Measurements from ENCODE around the gene ROBO2. TPM values are rescaled to one million over a fixed set of nuclear protein-coding genes. Genes with fewer than 3 reads are reported as not detected.

ROBO2 gene
- polyA plus RNA-seq, 1 of the 3 experiments (the other 2 are of a cell fraction): not detected

DNA sequence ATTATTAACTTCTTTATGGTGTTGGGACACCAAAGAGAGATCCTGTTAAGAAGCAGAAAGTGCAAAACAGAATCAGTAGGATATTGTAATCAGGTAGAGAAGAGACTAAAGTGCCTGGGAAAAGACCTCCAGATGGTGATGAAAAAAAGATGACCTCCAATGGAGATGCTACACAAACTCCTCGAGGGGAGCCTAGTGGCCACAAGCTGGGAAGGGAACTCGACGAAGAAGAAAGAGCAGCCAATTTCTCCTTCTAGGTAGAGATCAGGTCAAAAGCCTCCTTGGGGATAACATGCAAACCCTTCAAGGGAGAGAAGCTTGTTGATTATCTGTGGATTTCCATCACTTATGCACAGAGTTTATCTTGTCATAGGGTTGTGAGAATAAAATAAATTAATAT, 647.6 kb downstream of the ROBO2 start:
- Histone ChIP-seq H2AFZ (ENCODE audit: low read depth) (no peak overlapping the region), H3K36me3 (replicated peaks in 1 of 2; ENCODE audit: control insufficient read depth in 1 of 2, insufficient read depth in 2 of 2, low read length in 1 of 2) (no peaks in the 10 kb centered on the region), H3K4me3 (ENCODE audit: low read depth in 2 of 2, low read length in 1 of 2) (no peak overlapping the region), H3K9ac (no peak overlapping the region), H4K20me1 (ENCODE audit: insufficient read depth) (no peaks in the 10 kb centered on the region), H3F3A (replicated peaks; ENCODE audit: insufficient read depth) (no peaks in the 10 kb centered on the region), H3K9me2 (no peaks in the 10 kb centered on the region), H3K9me3 (no peaks in the 10 kb centered on the region), H3K27ac (ENCODE audit: low read depth in 2 of 2, low read length in 1 of 2) (no peak overlapping the region), H3K79me2 (ENCODE audit: insufficient read depth) (no peaks in the 10 kb centered on the region; the same call in 1 of the 2 replicates), H3K27me3 (ENCODE audit: insufficient read depth) (no peaks in the 10 kb centered on the region), H3K4me2 (no peak overlapping the region), H3K4me1 (ENCODE audit: control insufficient read depth in 1 of 2, insufficient read depth in 2 of 2, low read depth in 1 of 2, low read length in 1 of 2) (no peaks in the 10 kb centered on the region)
- ChIA-PET POLR2A (no interaction called here), CTCF (no interaction called here)
- no peak for DNase-seq
- TF ChIP-seq NRF1 (IDR thresholded peaks at IDR 0.05; ENCODE audit: low read depth, low read length): no peak
- TF ChIP-seq, protein P1, sequence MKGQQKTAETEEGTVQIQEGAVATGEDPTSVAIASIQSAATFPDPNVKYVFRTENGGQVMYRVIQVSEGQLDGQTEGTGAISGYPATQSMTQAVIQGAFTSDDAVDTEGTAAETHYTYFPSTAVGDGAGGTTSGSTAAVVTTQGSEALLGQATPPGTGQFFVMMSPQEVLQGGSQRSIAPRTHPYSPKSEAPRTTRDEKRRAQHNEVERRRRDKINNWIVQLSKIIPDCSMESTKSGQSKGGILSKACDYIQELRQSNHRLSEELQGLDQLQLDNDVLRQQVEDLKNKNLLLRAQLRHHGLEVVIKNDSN (IDR thresholded peaks at IDR 0.05; ENCODE audit: borderline replicate concordance, low read depth): no peak
- TF ChIP-seq, protein P2, sequence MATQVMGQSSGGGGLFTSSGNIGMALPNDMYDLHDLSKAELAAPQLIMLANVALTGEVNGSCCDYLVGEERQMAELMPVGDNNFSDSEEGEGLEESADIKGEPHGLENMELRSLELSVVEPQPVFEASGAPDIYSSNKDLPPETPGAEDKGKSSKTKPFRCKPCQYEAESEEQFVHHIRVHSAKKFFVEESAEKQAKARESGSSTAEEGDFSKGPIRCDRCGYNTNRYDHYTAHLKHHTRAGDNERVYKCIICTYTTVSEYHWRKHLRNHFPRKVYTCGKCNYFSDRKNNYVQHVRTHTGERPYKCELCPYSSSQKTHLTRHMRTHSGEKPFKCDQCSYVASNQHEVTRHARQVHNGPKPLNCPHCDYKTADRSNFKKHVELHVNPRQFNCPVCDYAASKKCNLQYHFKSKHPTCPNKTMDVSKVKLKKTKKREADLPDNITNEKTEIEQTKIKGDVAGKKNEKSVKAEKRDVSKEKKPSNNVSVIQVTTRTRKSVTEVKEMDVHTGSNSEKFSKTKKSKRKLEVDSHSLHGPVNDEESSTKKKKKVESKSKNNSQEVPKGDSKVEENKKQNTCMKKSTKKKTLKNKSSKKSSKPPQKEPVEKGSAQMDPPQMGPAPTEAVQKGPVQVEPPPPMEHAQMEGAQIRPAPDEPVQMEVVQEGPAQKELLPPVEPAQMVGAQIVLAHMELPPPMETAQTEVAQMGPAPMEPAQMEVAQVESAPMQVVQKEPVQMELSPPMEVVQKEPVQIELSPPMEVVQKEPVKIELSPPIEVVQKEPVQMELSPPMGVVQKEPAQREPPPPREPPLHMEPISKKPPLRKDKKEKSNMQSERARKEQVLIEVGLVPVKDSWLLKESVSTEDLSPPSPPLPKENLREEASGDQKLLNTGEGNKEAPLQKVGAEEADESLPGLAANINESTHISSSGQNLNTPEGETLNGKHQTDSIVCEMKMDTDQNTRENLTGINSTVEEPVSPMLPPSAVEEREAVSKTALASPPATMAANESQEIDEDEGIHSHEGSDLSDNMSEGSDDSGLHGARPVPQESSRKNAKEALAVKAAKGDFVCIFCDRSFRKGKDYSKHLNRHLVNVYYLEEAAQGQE (IDR thresholded peaks at IDR 0.05; ENCODE audit: low read depth, low read length): no peak
- TF ChIP-seq NFIC (IDR thresholded peaks at IDR 0.05; ENCODE audit: borderline replicate concordance): no peak
- no peak for TF ChIP-seq MXI1 (IDR thresholded peaks at IDR 0.05; ENCODE audit: low read depth, low read length)
- TF ChIP-seq, protein P3, sequence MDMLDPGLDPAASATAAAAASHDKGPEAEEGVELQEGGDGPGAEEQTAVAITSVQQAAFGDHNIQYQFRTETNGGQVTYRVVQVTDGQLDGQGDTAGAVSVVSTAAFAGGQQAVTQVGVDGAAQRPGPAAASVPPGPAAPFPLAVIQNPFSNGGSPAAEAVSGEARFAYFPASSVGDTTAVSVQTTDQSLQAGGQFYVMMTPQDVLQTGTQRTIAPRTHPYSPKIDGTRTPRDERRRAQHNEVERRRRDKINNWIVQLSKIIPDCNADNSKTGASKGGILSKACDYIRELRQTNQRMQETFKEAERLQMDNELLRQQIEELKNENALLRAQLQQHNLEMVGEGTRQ (IDR thresholded peaks at IDR 0.05; ENCODE audit: borderline replicate concordance, low read depth, low read length): no peak
- no peak for TF ChIP-seq CHD2 (IDR thresholded peaks at IDR 0.05; ENCODE audit: low read length, partially characterized antibody)
- no peak for TF ChIP-seq RFX5 (IDR thresholded peaks at IDR 0.05; ENCODE audit: low read length)
- TF ChIP-seq TAF1 (IDR thresholded peaks at IDR 0.05; ENCODE audit: borderline replicate concordance, low read depth, low read length): no peak
- TF ChIP-seq TCF12 (IDR thresholded peaks at IDR 0.05): no peak
- no peak for TF ChIP-seq GABPA (IDR thresholded peaks at IDR 0.05; ENCODE audit: low read depth)
- no peak for TF ChIP-seq POLR2AphosphoS5 (IDR thresholded peaks at IDR 0.05; ENCODE audit: low read depth, low read length)
- no peak for TF ChIP-seq SIN3A (IDR thresholded peaks at IDR 0.05; ENCODE audit: borderline replicate concordance, low read depth, low read length)
- WGBS (ENCODE audit: low lambda C conversion rate): 65% methylated on average over 3 of the region's 3 CpGs

Measured in SK-N-SH (cell line).